HCT116 (cell line): ENCODE data around the gene PSD.

Experiments
- CBX3 ChIP-seq: IDR thresholded peaks from 2 replicates; pipeline ENCODE4 v1.6.1; 2012; ENCODE audit warnings: low read depth
- JUND ChIP-seq: IDR thresholded peaks from 2 replicates; pipeline ENCODE4 v1.6.1; 2012
- POLR2A ChIP-seq: IDR thresholded peaks from 2 replicates; pipeline ENCODE4 v1.7.0; 2011; ENCODE audit warnings: borderline replicate concordance; ENCODE audit not compliant: insufficient read depth, insufficient read length; ENCODE audit errors: extremely low read depth
- SP1 ChIP-seq: IDR thresholded peaks from 2 replicates; pipeline ENCODE4 v1.6.1; 2012; ENCODE audit warnings: low read depth
- TF ChIP-seq, protein P1 (sequence below), 3 experiments: fragments of 200-600 bp in 1 of 3; sonication (generic) in 1 of 3; IDR thresholded peaks in 2 of 3; conservative IDR thresholded peaks in 1 of 3; 2 replicates each; pipeline ENCODE4 v1.5.1; 2012 to 2017; ENCODE audit warnings: low read depth in 2 of 3, low read length in 2 of 3, antibody characterized with exemption in 1 of 3, borderline replicate concordance in 1 of 3, control low read depth in 1 of 3, mild to moderate bottlenecking in 1 of 3, mixed read lengths in 1 of 3, mixed run types in 1 of 3, moderate library complexity in 1 of 3; ENCODE audit not compliant: insufficient read depth in 1 of 3
- TF ChIP-seq, protein P2 (sequence below): IDR thresholded peaks from 2 replicates; pipeline ENCODE4 v1.6.1; 2012; ENCODE audit warnings: low read depth
- TF ChIP-seq, protein P3 (sequence below): IDR thresholded peaks from 2 replicates; pipeline ENCODE4 v1.6.1; 2012

DNA sequence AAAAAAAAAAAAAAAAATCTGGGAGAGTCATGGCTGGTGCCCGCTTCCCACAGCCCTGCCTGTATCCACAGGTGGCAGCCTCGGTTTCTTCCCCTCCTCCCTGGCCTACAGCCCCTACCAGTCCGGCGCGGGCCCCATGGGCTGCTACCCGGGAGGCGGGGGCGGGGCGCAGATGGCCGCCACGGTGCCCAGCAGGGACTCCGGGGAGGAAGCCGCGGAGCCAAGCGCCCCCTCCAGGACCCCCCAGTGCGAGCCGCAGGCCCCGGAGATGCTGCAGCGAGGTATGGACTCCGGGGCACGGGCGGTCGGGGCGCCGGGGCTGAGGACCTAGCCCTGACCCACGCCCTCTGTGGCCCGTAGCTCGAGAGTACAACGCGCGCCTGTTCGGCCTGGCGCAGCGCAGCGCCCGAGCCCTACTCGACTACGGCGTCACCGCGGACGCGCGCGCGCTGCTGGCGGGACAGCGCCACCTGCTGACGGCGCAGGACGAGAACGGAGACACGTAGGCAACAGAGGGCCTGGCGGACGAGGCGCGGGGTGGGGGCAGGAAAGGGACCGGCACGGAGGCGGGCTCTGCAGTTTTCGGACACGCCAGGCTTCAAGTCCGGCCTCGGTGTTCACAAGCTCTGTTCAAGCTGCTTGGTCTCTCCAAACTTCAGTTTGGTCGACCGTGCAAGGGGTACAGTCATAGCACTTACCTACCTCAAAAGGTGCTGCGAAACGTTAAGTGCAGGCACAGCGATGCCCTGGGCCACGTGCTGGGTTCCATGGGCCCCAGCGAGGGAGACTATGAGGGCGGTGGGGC, 19.2 kb downstream of the PSD start:
- TF ChIP-seq CBX3 (no peak), JUND (no peak), SP1 (no peak), POLR2A (peak; percentile 67)
- TF ChIP-seq, protein P1, sequence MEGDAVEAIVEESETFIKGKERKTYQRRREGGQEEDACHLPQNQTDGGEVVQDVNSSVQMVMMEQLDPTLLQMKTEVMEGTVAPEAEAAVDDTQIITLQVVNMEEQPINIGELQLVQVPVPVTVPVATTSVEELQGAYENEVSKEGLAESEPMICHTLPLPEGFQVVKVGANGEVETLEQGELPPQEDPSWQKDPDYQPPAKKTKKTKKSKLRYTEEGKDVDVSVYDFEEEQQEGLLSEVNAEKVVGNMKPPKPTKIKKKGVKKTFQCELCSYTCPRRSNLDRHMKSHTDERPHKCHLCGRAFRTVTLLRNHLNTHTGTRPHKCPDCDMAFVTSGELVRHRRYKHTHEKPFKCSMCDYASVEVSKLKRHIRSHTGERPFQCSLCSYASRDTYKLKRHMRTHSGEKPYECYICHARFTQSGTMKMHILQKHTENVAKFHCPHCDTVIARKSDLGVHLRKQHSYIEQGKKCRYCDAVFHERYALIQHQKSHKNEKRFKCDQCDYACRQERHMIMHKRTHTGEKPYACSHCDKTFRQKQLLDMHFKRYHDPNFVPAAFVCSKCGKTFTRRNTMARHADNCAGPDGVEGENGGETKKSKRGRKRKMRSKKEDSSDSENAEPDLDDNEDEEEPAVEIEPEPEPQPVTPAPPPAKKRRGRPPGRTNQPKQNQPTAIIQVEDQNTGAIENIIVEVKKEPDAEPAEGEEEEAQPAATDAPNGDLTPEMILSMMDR (IDR thresholded peaks at IDR 0.05 in 2 of 3, conservative IDR thresholded peaks at IDR 0.05 in 1 of 3; ENCODE audit: borderline replicate concordance in 1 of 3, insufficient read depth in 1 of 3, low read depth in 2 of 3, low read length in 2 of 3) = peak in 2 of 3 experiments; percentile 97 to 99; a peak in 4 of 6 replicates
- TF ChIP-seq, protein P2, sequence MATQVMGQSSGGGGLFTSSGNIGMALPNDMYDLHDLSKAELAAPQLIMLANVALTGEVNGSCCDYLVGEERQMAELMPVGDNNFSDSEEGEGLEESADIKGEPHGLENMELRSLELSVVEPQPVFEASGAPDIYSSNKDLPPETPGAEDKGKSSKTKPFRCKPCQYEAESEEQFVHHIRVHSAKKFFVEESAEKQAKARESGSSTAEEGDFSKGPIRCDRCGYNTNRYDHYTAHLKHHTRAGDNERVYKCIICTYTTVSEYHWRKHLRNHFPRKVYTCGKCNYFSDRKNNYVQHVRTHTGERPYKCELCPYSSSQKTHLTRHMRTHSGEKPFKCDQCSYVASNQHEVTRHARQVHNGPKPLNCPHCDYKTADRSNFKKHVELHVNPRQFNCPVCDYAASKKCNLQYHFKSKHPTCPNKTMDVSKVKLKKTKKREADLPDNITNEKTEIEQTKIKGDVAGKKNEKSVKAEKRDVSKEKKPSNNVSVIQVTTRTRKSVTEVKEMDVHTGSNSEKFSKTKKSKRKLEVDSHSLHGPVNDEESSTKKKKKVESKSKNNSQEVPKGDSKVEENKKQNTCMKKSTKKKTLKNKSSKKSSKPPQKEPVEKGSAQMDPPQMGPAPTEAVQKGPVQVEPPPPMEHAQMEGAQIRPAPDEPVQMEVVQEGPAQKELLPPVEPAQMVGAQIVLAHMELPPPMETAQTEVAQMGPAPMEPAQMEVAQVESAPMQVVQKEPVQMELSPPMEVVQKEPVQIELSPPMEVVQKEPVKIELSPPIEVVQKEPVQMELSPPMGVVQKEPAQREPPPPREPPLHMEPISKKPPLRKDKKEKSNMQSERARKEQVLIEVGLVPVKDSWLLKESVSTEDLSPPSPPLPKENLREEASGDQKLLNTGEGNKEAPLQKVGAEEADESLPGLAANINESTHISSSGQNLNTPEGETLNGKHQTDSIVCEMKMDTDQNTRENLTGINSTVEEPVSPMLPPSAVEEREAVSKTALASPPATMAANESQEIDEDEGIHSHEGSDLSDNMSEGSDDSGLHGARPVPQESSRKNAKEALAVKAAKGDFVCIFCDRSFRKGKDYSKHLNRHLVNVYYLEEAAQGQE = no peak
- TF ChIP-seq, protein P3, sequence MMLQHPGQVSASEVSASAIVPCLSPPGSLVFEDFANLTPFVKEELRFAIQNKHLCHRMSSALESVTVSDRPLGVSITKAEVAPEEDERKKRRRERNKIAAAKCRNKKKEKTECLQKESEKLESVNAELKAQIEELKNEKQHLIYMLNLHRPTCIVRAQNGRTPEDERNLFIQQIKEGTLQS = no peak
